H1 (cell line): ENCODE data around the gene SCRN1. TPM values are rescaled to one million over a fixed set of nuclear protein-coding genes. Genes with fewer than 3 reads are reported as not detected.

Experiments
- ASH2L ChIP-seq: fragments of 200-600, 300-600 bp; sonication (generic); IDR thresholded peaks from one replicate; pipeline ENCODE4 v1.7.1; 2017; ENCODE audit warnings: low read length
- SP2 ChIP-seq: IDR thresholded peaks from 2 replicates; pipeline ENCODE4 v1.6.1; 2012; ENCODE audit warnings: mild to moderate bottlenecking, low read length, inconsistent platforms
- SUZ12 ChIP-seq: fragments of 200-600 bp; sonication (generic); IDR thresholded peaks from 2 replicates; pipeline ENCODE4 v1.6.1; 2012; ENCODE audit warnings: mild to moderate bottlenecking, inconsistent platforms, low read length, moderate library complexity, mixed read lengths
- polyA plus RNA-seq, 7 experiments: library from polyadenylated mRNA; depleted of rRNA in 3 of 7; stranded (reverse) in 5 of 7; unstranded in 2 of 7; fragments of >200 nt in 5 of 7; fragments of 200-250 nt in 2 of 7; gene quantifications; 1 replicate in 5 of 7; 2 replicates in 1 of 7; 4 replicates in 1 of 7; pipeline versions ENCODE4 v1.2.1 to v1.2.3, GENCODE V29; 2011 to 2013; ENCODE audit warnings: missing spikeins in 2 of 7, mixed read lengths in 2 of 7
- total RNA-seq: library from RNA; stranded (reverse); fragmentation: NEBNext Ultra II Directional; extraction: Animal tissue kit (Norgen Biotek cat#: 25700); gene quantifications from 2 replicates; pipeline ENCODE4 v1.2.1, GENCODE V29; 2021
- TF ChIP-seq, protein P1 (sequence below): fragments of 300-600 bp; sonication (generic); IDR thresholded peaks from 2 replicates; pipeline ENCODE4 v1.7.1; 2012; ENCODE audit warnings: low read length, moderate library complexity, mild to moderate bottlenecking, inconsistent platforms; ENCODE audit not compliant: insufficient replicate concordance
- TF ChIP-seq, protein P2 (sequence below): IDR thresholded peaks from 2 replicates; pipeline ENCODE4 v1.6.1; 2012; ENCODE audit warnings: inconsistent platforms

The SCRN1 gene
- total and polyA plus RNA-seq, 2 of the 8 experiments (the other 6 are each of a cell fraction or from before 2014, with no cell fraction given) = 36.0 to 75.8 TPM

DNA sequence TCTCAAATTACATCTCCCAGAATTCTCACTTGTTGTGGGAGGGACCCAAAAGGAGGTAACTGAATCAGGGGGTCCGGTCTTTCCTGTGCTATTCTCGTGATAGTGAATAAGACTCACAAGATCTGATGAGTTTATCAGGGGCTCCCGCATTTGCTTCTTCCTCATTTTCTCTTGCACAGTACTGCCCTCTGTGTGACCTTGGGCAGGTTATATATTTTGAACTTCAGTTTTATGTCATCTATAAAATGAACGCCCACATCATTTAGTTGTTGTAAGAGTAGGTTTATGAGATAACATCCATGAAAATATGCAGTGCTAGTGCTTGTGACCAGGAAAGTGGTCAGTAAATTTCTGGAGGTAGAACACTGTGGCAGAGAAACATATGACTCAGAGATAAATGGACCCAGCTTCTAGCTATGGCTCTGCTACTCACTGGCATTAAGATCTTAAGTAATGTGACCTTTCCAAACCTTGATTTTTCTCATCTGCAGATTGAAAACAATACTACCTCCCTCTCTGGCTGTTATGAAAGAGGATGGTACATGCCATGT, 44.3 kb downstream of the SCRN1 start (continued):
- TF ChIP-seq SP2 = no peak
- TF ChIP-seq, protein P1, sequence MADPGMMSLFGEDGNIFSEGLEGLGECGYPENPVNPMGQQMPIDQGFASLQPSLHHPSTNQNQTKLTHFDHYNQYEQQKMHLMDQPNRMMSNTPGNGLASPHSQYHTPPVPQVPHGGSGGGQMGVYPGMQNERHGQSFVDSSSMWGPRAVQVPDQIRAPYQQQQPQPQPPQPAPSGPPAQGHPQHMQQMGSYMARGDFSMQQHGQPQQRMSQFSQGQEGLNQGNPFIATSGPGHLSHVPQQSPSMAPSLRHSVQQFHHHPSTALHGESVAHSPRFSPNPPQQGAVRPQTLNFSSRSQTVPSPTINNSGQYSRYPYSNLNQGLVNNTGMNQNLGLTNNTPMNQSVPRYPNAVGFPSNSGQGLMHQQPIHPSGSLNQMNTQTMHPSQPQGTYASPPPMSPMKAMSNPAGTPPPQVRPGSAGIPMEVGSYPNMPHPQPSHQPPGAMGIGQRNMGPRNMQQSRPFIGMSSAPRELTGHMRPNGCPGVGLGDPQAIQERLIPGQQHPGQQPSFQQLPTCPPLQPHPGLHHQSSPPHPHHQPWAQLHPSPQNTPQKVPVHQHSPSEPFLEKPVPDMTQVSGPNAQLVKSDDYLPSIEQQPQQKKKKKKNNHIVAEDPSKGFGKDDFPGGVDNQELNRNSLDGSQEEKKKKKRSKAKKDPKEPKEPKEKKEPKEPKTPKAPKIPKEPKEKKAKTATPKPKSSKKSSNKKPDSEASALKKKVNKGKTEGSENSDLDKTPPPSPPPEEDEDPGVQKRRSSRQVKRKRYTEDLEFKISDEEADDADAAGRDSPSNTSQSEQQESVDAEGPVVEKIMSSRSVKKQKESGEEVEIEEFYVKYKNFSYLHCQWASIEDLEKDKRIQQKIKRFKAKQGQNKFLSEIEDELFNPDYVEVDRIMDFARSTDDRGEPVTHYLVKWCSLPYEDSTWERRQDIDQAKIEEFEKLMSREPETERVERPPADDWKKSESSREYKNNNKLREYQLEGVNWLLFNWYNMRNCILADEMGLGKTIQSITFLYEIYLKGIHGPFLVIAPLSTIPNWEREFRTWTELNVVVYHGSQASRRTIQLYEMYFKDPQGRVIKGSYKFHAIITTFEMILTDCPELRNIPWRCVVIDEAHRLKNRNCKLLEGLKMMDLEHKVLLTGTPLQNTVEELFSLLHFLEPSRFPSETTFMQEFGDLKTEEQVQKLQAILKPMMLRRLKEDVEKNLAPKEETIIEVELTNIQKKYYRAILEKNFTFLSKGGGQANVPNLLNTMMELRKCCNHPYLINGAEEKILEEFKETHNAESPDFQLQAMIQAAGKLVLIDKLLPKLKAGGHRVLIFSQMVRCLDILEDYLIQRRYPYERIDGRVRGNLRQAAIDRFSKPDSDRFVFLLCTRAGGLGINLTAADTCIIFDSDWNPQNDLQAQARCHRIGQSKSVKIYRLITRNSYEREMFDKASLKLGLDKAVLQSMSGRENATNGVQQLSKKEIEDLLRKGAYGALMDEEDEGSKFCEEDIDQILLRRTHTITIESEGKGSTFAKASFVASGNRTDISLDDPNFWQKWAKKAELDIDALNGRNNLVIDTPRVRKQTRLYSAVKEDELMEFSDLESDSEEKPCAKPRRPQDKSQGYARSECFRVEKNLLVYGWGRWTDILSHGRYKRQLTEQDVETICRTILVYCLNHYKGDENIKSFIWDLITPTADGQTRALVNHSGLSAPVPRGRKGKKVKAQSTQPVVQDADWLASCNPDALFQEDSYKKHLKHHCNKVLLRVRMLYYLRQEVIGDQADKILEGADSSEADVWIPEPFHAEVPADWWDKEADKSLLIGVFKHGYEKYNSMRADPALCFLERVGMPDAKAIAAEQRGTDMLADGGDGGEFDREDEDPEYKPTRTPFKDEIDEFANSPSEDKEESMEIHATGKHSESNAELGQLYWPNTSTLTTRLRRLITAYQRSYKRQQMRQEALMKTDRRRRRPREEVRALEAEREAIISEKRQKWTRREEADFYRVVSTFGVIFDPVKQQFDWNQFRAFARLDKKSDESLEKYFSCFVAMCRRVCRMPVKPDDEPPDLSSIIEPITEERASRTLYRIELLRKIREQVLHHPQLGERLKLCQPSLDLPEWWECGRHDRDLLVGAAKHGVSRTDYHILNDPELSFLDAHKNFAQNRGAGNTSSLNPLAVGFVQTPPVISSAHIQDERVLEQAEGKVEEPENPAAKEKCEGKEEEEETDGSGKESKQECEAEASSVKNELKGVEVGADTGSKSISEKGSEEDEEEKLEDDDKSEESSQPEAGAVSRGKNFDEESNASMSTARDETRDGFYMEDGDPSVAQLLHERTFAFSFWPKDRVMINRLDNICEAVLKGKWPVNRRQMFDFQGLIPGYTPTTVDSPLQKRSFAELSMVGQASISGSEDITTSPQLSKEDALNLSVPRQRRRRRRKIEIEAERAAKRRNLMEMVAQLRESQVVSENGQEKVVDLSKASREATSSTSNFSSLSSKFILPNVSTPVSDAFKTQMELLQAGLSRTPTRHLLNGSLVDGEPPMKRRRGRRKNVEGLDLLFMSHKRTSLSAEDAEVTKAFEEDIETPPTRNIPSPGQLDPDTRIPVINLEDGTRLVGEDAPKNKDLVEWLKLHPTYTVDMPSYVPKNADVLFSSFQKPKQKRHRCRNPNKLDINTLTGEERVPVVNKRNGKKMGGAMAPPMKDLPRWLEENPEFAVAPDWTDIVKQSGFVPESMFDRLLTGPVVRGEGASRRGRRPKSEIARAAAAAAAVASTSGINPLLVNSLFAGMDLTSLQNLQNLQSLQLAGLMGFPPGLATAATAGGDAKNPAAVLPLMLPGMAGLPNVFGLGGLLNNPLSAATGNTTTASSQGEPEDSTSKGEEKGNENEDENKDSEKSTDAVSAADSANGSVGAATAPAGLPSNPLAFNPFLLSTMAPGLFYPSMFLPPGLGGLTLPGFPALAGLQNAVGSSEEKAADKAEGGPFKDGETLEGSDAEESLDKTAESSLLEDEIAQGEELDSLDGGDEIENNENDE = no peak
- TF ChIP-seq SUZ12 = no peak
- TF ChIP-seq ASH2L = no peak
- TF ChIP-seq, protein P2, sequence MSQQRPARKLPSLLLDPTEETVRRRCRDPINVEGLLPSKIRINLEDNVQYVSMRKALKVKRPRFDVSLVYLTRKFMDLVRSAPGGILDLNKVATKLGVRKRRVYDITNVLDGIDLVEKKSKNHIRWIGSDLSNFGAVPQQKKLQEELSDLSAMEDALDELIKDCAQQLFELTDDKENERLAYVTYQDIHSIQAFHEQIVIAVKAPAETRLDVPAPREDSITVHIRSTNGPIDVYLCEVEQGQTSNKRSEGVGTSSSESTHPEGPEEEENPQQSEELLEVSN = no peak
- TF ChIP-seq, all 59 proteins: peak for 0
